ENCODE measurements around the gene DEK. TPM values are rescaled to one million over a fixed set of nuclear protein-coding genes. Genes with fewer than 3 reads are reported as not detected.

Gene DEK
- total RNA-seq, 1 donor from 2014 or later = 64.2 TPM

GRCh38 chr6:18284261-18284660, 19.9 kb upstream of the DEK start:
- Histone ChIP-seq H3K36me3 (ENCODE audit: control insufficient read depth in 3 of 3, insufficient read depth in 3 of 3, low read length in 3 of 3) (no peaks in the 10 kb centered on the region), H3K9ac (ENCODE audit: low read depth in 1 of 3, low read length in 3 of 3) (no peak overlapping the region), H3K27me3 (ENCODE audit: control insufficient read depth in 3 of 3, insufficient read depth in 3 of 3, low read length in 3 of 3) (no peaks in the 10 kb centered on the region), H3K4me1 (ENCODE audit: control insufficient read depth in 3 of 3, insufficient read depth in 3 of 3, low read length in 3 of 3) (peaks cover 5 to 11% (median 5%) of the 10 kb centered on the region in 3 donors), H3K9me3 (ENCODE audit: control insufficient read depth in 3 of 3, low read length in 3 of 3) (no peaks in the 10 kb centered on the region), H3K27ac (ENCODE audit: low read depth, low read length) (no peak overlapping the region), H3K4me3 (ENCODE audit: low read length in 3 of 3) (no peak overlapping the region)

DNA sequence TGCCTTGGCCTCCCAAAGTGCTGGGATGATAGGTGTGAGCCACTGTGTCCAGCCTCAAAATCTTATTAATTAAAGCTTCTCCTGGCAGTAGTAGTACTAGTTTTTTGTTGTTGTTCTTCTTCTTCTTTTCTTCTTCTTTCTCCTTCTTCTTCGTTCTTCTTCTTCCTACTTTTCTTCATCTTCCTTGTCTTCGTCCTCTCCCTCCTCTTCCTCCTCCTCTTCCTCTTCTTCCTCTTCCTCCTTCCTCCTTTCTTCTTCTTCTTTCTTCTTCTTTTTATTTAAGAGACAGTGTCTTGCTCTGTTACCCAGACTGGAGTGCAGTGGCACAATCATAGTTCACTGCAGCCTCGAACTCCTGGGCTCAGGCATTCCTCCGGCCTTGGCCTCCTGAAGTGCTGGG, 17.2 kb upstream of the DEK start:
- Histone ChIP-seq H3K27ac (ENCODE audit: low read depth, low read length) (no peak overlapping the region), H3K9me3 (ENCODE audit: control insufficient read depth in 3 of 3, low read length in 3 of 3) (no peaks in the 10 kb centered on the region), H3K36me3 (ENCODE audit: control insufficient read depth in 3 of 3, insufficient read depth in 3 of 3, low read length in 3 of 3) (peaks cover 0 to 2% (median 0%) of the 10 kb centered on the region in 3 donors), H3K9ac (ENCODE audit: low read depth in 1 of 3, low read length in 3 of 3) (no peak overlapping the region), H3K27me3 (ENCODE audit: control insufficient read depth in 3 of 3, insufficient read depth in 3 of 3, low read length in 3 of 3) (peaks cover 0 to 5% (median 0%) of the 10 kb centered on the region in 3 donors), H3K4me1 (ENCODE audit: control insufficient read depth in 3 of 3, insufficient read depth in 3 of 3, low read length in 3 of 3) (peaks cover 8 to 12% (median 10%) of the 10 kb centered on the region in 3 donors), H3K4me3 (ENCODE audit: low read length in 3 of 3) (no peak overlapping the region)

DNA sequence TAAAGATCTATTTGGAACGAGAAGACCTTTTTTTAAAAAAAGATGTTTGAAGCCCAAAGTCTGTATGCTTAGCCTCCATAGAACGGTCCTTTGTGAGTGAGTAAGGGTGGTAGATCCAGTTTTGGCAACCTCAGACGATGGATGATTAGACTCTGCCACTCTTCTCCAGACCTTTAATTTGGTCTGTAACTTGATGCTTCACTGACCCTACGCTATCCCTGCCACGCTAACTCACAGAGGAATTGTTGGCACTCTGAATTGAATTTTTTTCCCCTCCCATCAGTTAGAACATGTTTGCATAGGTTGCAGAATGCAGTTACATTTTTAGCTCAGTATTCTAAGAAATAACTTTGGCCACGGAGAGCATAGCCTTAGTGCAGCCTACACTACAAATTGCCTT, 15.8 kb upstream of the DEK start:
- H3K36me3 ChIP-seq (ENCODE audit: control insufficient read depth in 3 of 3, insufficient read depth in 3 of 3, low read length in 3 of 3) = peaks cover 0 to 2% (median 0%) of the 10 kb centered on the region in 3 donors
- H3K27ac ChIP-seq (ENCODE audit: low read depth, low read length) = no peak overlapping the region
- peaks cover 4 to 7% (median 5%) of the 10 kb centered on the region in 3 donors for H3K27me3 ChIP-seq (ENCODE audit: control insufficient read depth in 3 of 3, insufficient read depth in 3 of 3, low read length in 3 of 3)
- peak overlapping the region; percentile 21 to 43 (median 35) for H3K4me3 ChIP-seq (ENCODE audit: low read length in 3 of 3)
- H3K9ac ChIP-seq (ENCODE audit: low read depth in 1 of 3, low read length in 3 of 3) = peak overlapping the region in 1 of 3 donors; percentile 16
- peaks cover 10 to 13% (median 11%) of the 10 kb centered on the region in 3 donors for H3K4me1 ChIP-seq (ENCODE audit: control insufficient read depth in 3 of 3, insufficient read depth in 3 of 3, low read length in 3 of 3)
- H3K9me3 ChIP-seq (ENCODE audit: control insufficient read depth in 3 of 3, low read length in 3 of 3) = no peaks in the 10 kb centered on the region

GRCh38 chr6:18279422-18279821, 15.1 kb upstream of the DEK start:
- Histone ChIP-seq H3K9me3 (ENCODE audit: control insufficient read depth in 3 of 3, low read length in 3 of 3) (no peaks in the 10 kb centered on the region), H3K4me3 (ENCODE audit: low read length in 3 of 3) (no peak overlapping the region), H3K27me3 (ENCODE audit: control insufficient read depth in 3 of 3, insufficient read depth in 3 of 3, low read length in 3 of 3) (peaks cover 4 to 7% (median 5%) of the 10 kb centered on the region in 3 donors), H3K9ac (ENCODE audit: low read depth in 1 of 3, low read length in 3 of 3) (peak overlapping the region in 1 of 3 donors; percentile 16), H3K27ac (ENCODE audit: low read depth, low read length) (no peak overlapping the region), H3K36me3 (ENCODE audit: control insufficient read depth in 3 of 3, insufficient read depth in 3 of 3, low read length in 3 of 3) (peaks cover 0 to 2% (median 0%) of the 10 kb centered on the region in 3 donors), H3K4me1 (ENCODE audit: control insufficient read depth in 3 of 3, insufficient read depth in 3 of 3, low read length in 3 of 3) (peaks cover 10 to 13% (median 11%) of the 10 kb centered on the region in 3 donors)

DNA sequence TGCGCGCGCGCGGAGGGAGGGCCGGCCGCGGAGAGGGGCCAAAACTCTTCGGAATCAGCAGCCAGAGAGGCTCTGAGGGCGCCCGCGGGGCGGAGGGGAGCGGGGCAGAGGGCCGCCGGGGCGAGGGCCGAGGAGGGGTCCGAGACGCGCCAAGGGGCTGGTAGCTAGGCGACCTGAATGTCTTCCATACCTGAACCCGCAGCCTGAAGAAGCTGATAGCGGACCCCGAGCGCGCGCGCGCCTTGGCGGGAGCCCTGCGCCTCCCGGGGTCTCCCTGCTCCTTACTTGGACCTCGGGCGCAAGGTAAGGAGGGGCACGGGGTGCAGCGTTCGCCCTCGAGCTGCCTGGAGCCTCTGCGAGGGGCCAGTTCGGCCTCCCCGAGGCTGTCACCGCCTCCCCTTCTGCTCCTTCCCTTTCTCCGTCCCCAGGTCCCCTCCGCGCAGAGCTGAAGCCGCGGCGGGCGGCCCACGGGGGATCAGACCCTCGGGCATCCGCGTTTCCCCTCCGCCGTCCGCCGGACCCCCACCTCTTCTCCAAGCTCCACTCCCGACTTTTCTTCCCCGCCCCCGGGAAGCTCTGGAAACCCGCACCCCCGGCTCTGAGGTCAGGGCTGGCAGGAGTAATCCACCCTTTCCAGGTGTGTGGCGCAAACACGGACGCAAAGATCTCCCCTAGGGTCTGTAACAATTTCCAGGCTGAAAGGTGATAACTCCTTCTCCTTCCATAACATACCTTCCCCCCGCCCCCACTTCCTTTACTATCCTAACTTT, 13.1 kb upstream of the DEK start:
- H3K4me1 ChIP-seq (ENCODE audit: control insufficient read depth in 3 of 3, insufficient read depth in 3 of 3, low read length in 3 of 3) = peaks cover 10 to 13% (median 11%) of the 10 kb centered on the region in 3 donors
- peaks cover 4 to 7% (median 5%) of the 10 kb centered on the region in 3 donors for H3K27me3 ChIP-seq (ENCODE audit: control insufficient read depth in 3 of 3, insufficient read depth in 3 of 3, low read length in 3 of 3)
- H3K36me3 ChIP-seq (ENCODE audit: control insufficient read depth in 3 of 3, insufficient read depth in 3 of 3, low read length in 3 of 3) = peaks cover 0 to 2% (median 0%) of the 10 kb centered on the region in 3 donors
- peak overlapping the region; percentile 36 for H3K27ac ChIP-seq (ENCODE audit: low read depth, low read length)
- no peaks in the 10 kb centered on the region for H3K9me3 ChIP-seq (ENCODE audit: control insufficient read depth in 3 of 3, low read length in 3 of 3)
- H3K4me3 ChIP-seq (ENCODE audit: low read length in 3 of 3) = peak overlapping the region; percentile 61 to 83 (median 81)
- H3K9ac ChIP-seq (ENCODE audit: low read depth in 1 of 3, low read length in 3 of 3) = peak overlapping the region; percentile 75 to 92 (median 80)

DNA sequence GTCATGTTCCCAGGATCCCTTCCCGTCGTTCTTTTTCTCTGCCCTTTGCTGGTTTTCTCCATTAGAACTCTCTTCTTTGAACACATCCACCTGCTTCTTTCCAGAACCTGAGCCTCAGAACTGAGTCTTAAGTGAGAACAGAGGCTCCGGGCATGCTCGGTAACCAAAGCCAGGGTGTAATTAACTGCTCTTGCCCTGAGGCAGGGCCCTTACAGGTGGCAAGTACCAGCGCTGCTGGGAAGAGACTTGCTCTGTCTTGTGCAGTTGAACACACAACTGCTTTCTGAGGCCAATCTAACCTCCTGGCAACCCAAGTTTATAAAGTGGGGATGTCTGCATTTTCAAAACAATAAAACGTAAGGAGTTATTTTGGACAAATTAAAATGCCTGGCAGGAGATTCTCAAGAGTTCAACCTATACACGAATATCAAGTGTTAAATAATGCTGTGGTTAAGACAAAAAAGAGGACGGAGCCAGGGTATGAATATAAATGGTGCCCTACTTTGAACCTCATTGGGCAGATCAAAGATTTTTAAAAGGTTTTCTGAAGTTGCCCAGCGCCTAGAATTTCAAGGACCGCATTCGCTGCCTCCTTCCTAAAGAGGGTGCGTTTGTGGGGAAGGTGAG, 12.4 kb upstream of the DEK start:
- peaks cover 10 to 13% (median 11%) of the 10 kb centered on the region in 3 donors for H3K4me1 ChIP-seq (ENCODE audit: control insufficient read depth in 3 of 3, insufficient read depth in 3 of 3, low read length in 3 of 3)
- peaks cover 0 to 2% (median 0%) of the 10 kb centered on the region in 3 donors for H3K36me3 ChIP-seq (ENCODE audit: control insufficient read depth in 3 of 3, insufficient read depth in 3 of 3, low read length in 3 of 3)
- no peaks in the 10 kb centered on the region for H3K9me3 ChIP-seq (ENCODE audit: control insufficient read depth in 3 of 3, low read length in 3 of 3)
- H3K4me3 ChIP-seq (ENCODE audit: low read length in 3 of 3) = peak overlapping the region; percentile 61 to 83 (median 81)
- H3K9ac ChIP-seq (ENCODE audit: low read depth in 1 of 3, low read length in 3 of 3) = peak overlapping the region; percentile 75 to 92 (median 80)
- H3K27me3 ChIP-seq (ENCODE audit: control insufficient read depth in 3 of 3, insufficient read depth in 3 of 3, low read length in 3 of 3) = peaks cover 4 to 7% (median 5%) of the 10 kb centered on the region in 3 donors
- H3K27ac ChIP-seq (ENCODE audit: low read depth, low read length) = peak overlapping the region; percentile 36

- H3K9ac ChIP-seq (ENCODE audit: low read depth in 1 of 3, low read length in 3 of 3) = no peak overlapping the region
- H3K27me3 ChIP-seq (ENCODE audit: control insufficient read depth in 3 of 3, insufficient read depth in 3 of 3, low read length in 3 of 3) = peaks cover 0 to under 1% (median 0%) of the 10 kb centered on the region in 3 donors
- H3K4me1 ChIP-seq (ENCODE audit: control insufficient read depth in 3 of 3, insufficient read depth in 3 of 3, low read length in 3 of 3) = peaks cover 2 to 12% (median 5%) of the 10 kb centered on the region in 3 donors
- no peaks in the 10 kb centered on the region for H3K36me3 ChIP-seq (ENCODE audit: control insufficient read depth in 3 of 3, insufficient read depth in 3 of 3, low read length in 3 of 3)
- H3K4me3 ChIP-seq (ENCODE audit: low read length in 3 of 3) = no peak overlapping the region
- no peak overlapping the region for H3K27ac ChIP-seq (ENCODE audit: low read depth, low read length)
- H3K9me3 ChIP-seq (ENCODE audit: control insufficient read depth in 3 of 3, low read length in 3 of 3) = no peaks in the 10 kb centered on the region
Observed at GRCh38 chr6:18270216-18270615, 5.9 kb upstream of the DEK start.

DNA sequence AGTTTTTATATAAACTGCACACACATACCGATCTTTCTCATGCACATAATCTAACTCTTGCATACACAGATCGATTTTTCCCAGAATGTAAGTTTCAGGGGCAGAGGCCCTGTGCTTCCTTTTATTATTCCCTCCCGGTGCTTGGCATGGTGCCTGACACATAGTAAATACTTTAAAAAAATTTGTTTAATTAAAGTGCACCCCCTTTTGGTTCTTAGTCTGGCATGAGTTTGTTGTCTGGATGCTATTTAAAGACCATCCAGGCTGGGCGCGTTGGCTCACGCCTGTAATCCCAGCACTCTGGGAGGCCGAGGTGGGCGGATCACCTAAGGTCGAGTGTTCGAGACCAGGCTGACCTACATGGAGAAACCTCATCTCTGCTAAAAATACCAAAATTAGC, 5.4 kb upstream of the DEK start:
- H3K27ac ChIP-seq (ENCODE audit: low read depth, low read length) = no peak overlapping the region
- H3K4me1 ChIP-seq (ENCODE audit: control insufficient read depth in 3 of 3, insufficient read depth in 3 of 3, low read length in 3 of 3) = peaks cover 6 to 16% (median 8%) of the 10 kb centered on the region in 3 donors
- H3K27me3 ChIP-seq (ENCODE audit: control insufficient read depth in 3 of 3, insufficient read depth in 3 of 3, low read length in 3 of 3) = no peaks in the 10 kb centered on the region
- H3K9ac ChIP-seq (ENCODE audit: low read depth in 1 of 3, low read length in 3 of 3) = no peak overlapping the region
- no peaks in the 10 kb centered on the region for H3K9me3 ChIP-seq (ENCODE audit: control insufficient read depth in 3 of 3, low read length in 3 of 3)
- no peaks in the 10 kb centered on the region for H3K36me3 ChIP-seq (ENCODE audit: control insufficient read depth in 3 of 3, insufficient read depth in 3 of 3, low read length in 3 of 3)
- no peak overlapping the region for H3K4me3 ChIP-seq (ENCODE audit: low read length in 3 of 3)

DNA sequence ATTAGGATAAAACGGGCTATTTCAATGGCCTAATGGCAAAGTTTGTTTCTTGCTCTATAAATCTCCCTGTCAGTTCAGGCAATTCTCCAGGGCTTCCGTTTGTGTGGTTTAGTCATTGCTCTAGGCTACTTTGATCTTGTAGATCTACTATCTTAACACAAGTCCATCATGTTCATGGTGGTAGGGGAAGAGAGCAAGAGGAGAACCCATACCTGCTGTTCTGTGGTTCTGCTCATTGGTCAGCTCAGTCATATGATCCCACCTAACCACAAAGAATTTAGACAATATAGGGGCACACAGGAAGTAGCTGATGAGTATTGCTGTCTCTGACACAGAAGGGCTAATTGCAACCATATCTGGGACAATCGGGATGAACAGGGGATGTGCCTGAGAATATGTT, 4.9 kb upstream of the DEK start:
- H3K4me1 ChIP-seq (ENCODE audit: control insufficient read depth in 3 of 3, insufficient read depth in 3 of 3, low read length in 3 of 3) = peaks cover 6 to 16% (median 8%) of the 10 kb centered on the region in 3 donors
- no peak overlapping the region for H3K4me3 ChIP-seq (ENCODE audit: low read length in 3 of 3)
- H3K9ac ChIP-seq (ENCODE audit: low read depth in 1 of 3, low read length in 3 of 3) = no peak overlapping the region
- H3K36me3 ChIP-seq (ENCODE audit: control insufficient read depth in 3 of 3, insufficient read depth in 3 of 3, low read length in 3 of 3) = no peaks in the 10 kb centered on the region
- no peak overlapping the region for H3K27ac ChIP-seq (ENCODE audit: low read depth, low read length)
- no peaks in the 10 kb centered on the region for H3K9me3 ChIP-seq (ENCODE audit: control insufficient read depth in 3 of 3, low read length in 3 of 3)
- no peaks in the 10 kb centered on the region for H3K27me3 ChIP-seq (ENCODE audit: control insufficient read depth in 3 of 3, insufficient read depth in 3 of 3, low read length in 3 of 3)

DNA sequence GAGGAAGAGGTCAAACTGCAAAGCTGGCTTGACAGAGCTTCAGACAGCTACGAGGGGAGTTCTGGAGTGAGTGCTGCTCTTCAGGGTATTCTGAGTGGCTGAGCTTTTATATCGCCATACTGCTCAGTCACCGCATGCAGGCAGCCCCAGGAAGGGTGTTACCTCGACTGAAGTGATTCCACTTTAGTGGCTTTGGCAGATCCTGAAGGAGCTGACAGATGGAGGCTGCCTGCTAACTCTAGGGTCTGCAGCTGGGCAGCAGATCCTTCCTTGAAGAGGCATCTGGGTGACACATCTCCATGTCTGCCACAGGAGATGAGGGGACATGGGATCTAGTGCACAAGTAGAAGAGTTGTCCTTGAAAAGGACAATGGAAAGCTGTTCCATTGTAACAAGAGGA, 3.7 kb upstream of the DEK start:
- no peaks in the 10 kb centered on the region for H3K36me3 ChIP-seq (ENCODE audit: control insufficient read depth in 3 of 3, insufficient read depth in 3 of 3, low read length in 3 of 3)
- peaks cover 8 to 18% (median 11%) of the 10 kb centered on the region in 3 donors for H3K4me1 ChIP-seq (ENCODE audit: control insufficient read depth in 3 of 3, insufficient read depth in 3 of 3, low read length in 3 of 3)
- no peak overlapping the region for H3K9ac ChIP-seq (ENCODE audit: low read depth in 1 of 3, low read length in 3 of 3)
- no peaks in the 10 kb centered on the region for H3K27me3 ChIP-seq (ENCODE audit: control insufficient read depth in 3 of 3, insufficient read depth in 3 of 3, low read length in 3 of 3)
- H3K4me3 ChIP-seq (ENCODE audit: low read length in 3 of 3) = no peak overlapping the region
- H3K9me3 ChIP-seq (ENCODE audit: control insufficient read depth in 3 of 3, low read length in 3 of 3) = no peaks in the 10 kb centered on the region
- H3K27ac ChIP-seq (ENCODE audit: low read depth, low read length) = no peak overlapping the region
